ENCODE results near the gene YWHAE.

DNA sequence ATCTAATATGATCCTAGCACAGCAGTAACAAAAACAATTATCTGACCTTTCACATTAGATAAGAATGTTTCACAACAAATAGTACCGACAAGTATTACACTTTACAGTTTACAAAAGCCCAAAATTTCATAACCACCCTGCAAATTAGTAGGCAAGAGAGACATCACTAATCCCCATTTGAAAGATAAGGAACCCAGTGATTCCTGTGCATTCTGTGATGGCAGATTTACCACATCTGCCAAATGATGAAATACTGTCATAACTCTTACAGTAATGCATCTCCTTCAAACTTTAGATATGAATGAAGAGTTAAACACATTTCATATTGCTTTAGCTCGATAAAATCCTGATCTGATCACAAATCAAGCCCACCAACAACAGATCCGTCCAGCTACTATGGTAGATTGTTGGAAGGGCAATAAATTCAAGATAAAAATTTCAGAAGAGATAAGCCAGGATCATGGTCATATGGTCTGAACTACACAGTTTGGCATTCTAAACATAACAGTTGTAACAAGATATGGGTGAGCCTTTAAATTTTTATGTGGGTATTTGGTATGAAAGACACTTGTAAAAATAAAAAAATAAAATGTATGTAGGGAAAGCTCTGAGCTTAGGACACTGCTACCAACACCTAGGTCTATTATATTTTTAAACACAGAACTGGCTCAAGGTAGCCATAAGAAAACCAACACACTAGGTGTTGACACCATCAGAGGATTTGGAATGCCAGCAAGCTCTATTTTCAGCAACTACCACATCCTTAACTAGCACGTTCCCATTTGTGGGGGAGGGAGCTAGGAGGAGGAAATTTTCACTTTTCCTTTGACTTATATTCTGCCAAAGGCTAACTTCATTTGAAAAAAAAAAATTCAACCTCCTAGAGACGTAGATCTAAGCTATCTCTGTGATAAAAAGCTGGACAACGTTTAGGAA lies 9.3 kb downstream of the YWHAE start:
- TF ChIP-seq, protein P1, sequence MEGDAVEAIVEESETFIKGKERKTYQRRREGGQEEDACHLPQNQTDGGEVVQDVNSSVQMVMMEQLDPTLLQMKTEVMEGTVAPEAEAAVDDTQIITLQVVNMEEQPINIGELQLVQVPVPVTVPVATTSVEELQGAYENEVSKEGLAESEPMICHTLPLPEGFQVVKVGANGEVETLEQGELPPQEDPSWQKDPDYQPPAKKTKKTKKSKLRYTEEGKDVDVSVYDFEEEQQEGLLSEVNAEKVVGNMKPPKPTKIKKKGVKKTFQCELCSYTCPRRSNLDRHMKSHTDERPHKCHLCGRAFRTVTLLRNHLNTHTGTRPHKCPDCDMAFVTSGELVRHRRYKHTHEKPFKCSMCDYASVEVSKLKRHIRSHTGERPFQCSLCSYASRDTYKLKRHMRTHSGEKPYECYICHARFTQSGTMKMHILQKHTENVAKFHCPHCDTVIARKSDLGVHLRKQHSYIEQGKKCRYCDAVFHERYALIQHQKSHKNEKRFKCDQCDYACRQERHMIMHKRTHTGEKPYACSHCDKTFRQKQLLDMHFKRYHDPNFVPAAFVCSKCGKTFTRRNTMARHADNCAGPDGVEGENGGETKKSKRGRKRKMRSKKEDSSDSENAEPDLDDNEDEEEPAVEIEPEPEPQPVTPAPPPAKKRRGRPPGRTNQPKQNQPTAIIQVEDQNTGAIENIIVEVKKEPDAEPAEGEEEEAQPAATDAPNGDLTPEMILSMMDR (IDR thresholded peaks at IDR 0.05), result no peak
- TF ChIP-seq EZH2 (IDR thresholded peaks at IDR 0.05) (no peak), EZH2phosphoT487 (IDR thresholded peaks at IDR 0.05) (no peak)

All from neural progenitor cell (in vitro differentiated cells).